Brain microvascular endothelial cell (primary cell): Measurements from ENCODE around the gene SSTR5.

ENCODE experiments used
- DNase-seq: peaks from one replicate; pipeline ENCODE4 v3.0.0-alpha.2; 2020
- H3K27ac ChIP-seq: fragments of 250-450 bp; sonication (Bioruptor Pico); 2 replicates; pipeline ENCODE4 v1.5.1; 2020; ENCODE audit warnings: mild to moderate bottlenecking, moderate library complexity
- H3K27me3 ChIP-seq: fragments of 250-450 bp; sonication (Bioruptor Pico); replicated peaks from 2 replicates; pipeline ENCODE4 v1.5.1; 2020; ENCODE audit warnings: mild to moderate bottlenecking
- H3K36me3 ChIP-seq: fragments of 250-450 bp; sonication (Bioruptor Pico); replicated peaks from 2 replicates; pipeline ENCODE4 v1.5.1; 2020; ENCODE audit warnings: mild to moderate bottlenecking
- H3K4me3 ChIP-seq: 2 replicates; pipeline ENCODE4 v1.5.1; 2011; ENCODE audit warnings: low read depth, mild to moderate bottlenecking, control low read depth, low read length, moderate library complexity
- CTCF ChIP-seq: IDR thresholded peaks from 2 replicates; pipeline ENCODE4 v1.5.1; 2011; ENCODE audit warnings: low read depth, mild to moderate bottlenecking, moderate library complexity, low read length, control low read depth, inconsistent platforms; ENCODE audit errors: missing control alignments
- in situ Hi-C: cut with HindIII; loops from 2 replicates; pipeline ENCODE4 v1.10.0; 2017; ENCODE audit warnings: low sequenced_read_pairs, low pct_ligation_motif_present

Gene SSTR5

GRCh38 chr16:1074379-1074649, 1.8 kb downstream of the SSTR5 start:
- Histone ChIP-seq H3K36me3 (no peaks in the 10 kb centered on the region), H3K4me3 (no peak overlapping the region), H3K27me3 (peaks cover 54% of the 10 kb centered on the region), H3K27ac (no peak overlapping the region)
- in situ Hi-C loops: no loop called here
- no peak for TF ChIP-seq CTCF
- DNase-seq: no peak

GRCh38 chr16:1075546-1075945, 3.0 kb downstream of the SSTR5 start:
- Histone ChIP-seq H3K27me3 (peaks cover 53% of the 10 kb centered on the region), H3K4me3 (no peak overlapping the region), H3K36me3 (no peaks in the 10 kb centered on the region), H3K27ac (no peak overlapping the region)
- in situ Hi-C loops: no loop called here
- TF ChIP-seq CTCF: no peak
- no peak for DNase-seq

GRCh38 chr16:1076801-1077576, 4.4 kb downstream of the SSTR5 start:
- no peak for DNase-seq
- no peak overlapping the region for H3K4me3 ChIP-seq
- in situ Hi-C loops: no loop called here
- H3K36me3 ChIP-seq: no peaks in the 10 kb centered on the region
- no peak for TF ChIP-seq CTCF
- H3K27ac ChIP-seq: no peak overlapping the region
- H3K27me3 ChIP-seq: peaks cover 57% of the 10 kb centered on the region

- no peak for DNase-seq
- TF ChIP-seq CTCF: no peak
- no peak overlapping the region for H3K4me3 ChIP-seq
- in situ Hi-C loops: no loop called here
- no peak overlapping the region for H3K27ac ChIP-seq
- H3K27me3 ChIP-seq: peaks cover 50% of the 10 kb centered on the region
- no peaks in the 10 kb centered on the region for H3K36me3 ChIP-seq
Measured at GRCh38 chr16:1077877-1078578, 5.5 kb downstream of the SSTR5 start.

- H3K27ac ChIP-seq: no peak overlapping the region
- no peak for TF ChIP-seq CTCF
- DNase-seq: peak; percentile 18
- peaks cover 48% of the 10 kb centered on the region for H3K27me3 ChIP-seq
- no peaks in the 10 kb centered on the region for H3K36me3 ChIP-seq
- in situ Hi-C loops: no loop called here
- no peak overlapping the region for H3K4me3 ChIP-seq
Measured at GRCh38 chr16:1078579-1079021, 6.1 kb downstream of the SSTR5 start.
